DMS53 treated with DMSO at 0.1 percent for 48 hours (cell line): ENCODE measurements around the gene GDF7.

ENCODE experiments used
- DNase-seq: peaks from one replicate; lab custom pipeline; 2025; ENCODE audit not compliant: unreplicated experiment; lab: John Stamatoyannopoulos, UW

Gene GDF7

GRCh38 chr2:20643060-20643459 lies 23.9 kb upstream of the GDF7 start:
- no peak for DNase-seq

GRCh38 chr2:20643826-20644225 lies 23.1 kb upstream of the GDF7 start:
- DNase-seq, result peak; percentile 23

- no peak for DNase-seq
Measured at GRCh38 chr2:20645301-20645701, 21.6 kb upstream of the GDF7 start.

- no peak for DNase-seq
Measured at GRCh38 chr2:20645761-20646160, 21.2 kb upstream of the GDF7 start.

GRCh38 chr2:20646446-20646845 lies 20.5 kb upstream of the GDF7 start:
- DNase-seq, result no peak

- DNase-seq, result no peak
Measured at GRCh38 chr2:20647211-20647610, 19.7 kb upstream of the GDF7 start.

GRCh38 chr2:20647738-20648137 lies 19.2 kb upstream of the GDF7 start:
- no peak for DNase-seq

GRCh38 chr2:20648206-20648605 lies 18.7 kb upstream of the GDF7 start:
- DNase-seq, result no peak

GRCh38 chr2:20648831-20649230 lies 18.1 kb upstream of the GDF7 start:
- no peak for DNase-seq

GRCh38 chr2:20649576-20649975 lies 17.4 kb upstream of the GDF7 start:
- DNase-seq, result no peak

- no peak for DNase-seq
Measured at GRCh38 chr2:20649976-20650375, 17.0 kb upstream of the GDF7 start.

- DNase-seq, result no peak
Measured at GRCh38 chr2:20650393-20650876, 16.5 kb upstream of the GDF7 start.

- DNase-seq, result peak; percentile 63
Measured at GRCh38 chr2:20650877-20651730, 15.8 kb upstream of the GDF7 start, which contains the start of gene HS1BP3. Gene HS1BP3, minus strand, starts transcription at chr2:20651098. Its CDS starts 35 bp downstream, at chr2:20651063.

- no peak for DNase-seq
Measured at GRCh38 chr2:20651731-20652099, 15.2 kb upstream of the GDF7 start.

- no peak for DNase-seq
Measured at GRCh38 chr2:20652141-20652540, 14.8 kb upstream of the GDF7 start.

GRCh38 chr2:20652673-20653575 lies 14.0 kb upstream of the GDF7 start:
- DNase-seq, result no peak

GRCh38 chr2:20653695-20654534 lies 13.0 kb upstream of the GDF7 start:
- DNase-seq, result no peak

GRCh38 chr2:20654535-20654813 lies 12.5 kb upstream of the GDF7 start:
- no peak for DNase-seq

- no peak for DNase-seq
Measured at GRCh38 chr2:20656561-20656960, 10.4 kb upstream of the GDF7 start.

GRCh38 chr2:20657522-20658235 lies 9.3 kb upstream of the GDF7 start:
- DNase-seq, result no peak
